ENCODE measurements around the gene RTP4.

DNA sequence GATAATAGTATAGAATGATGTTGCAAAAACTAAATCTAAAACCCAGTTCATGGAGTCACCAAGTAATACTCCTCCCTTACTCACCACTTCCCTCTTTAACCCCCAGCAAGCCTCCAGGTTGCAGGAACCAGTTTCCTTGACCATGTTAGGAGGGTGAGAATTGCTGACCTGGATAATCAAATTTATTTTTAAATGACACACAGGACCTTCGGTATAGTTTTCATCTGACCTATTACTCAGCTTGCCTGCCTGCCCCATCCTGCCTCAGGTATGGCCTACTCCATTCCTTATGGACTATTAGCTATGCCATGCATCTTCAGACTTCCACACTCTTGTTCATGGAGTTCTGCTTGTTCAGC is 883 bp downstream of the RTP4 start:
- TF ChIP-seq, protein P1, sequence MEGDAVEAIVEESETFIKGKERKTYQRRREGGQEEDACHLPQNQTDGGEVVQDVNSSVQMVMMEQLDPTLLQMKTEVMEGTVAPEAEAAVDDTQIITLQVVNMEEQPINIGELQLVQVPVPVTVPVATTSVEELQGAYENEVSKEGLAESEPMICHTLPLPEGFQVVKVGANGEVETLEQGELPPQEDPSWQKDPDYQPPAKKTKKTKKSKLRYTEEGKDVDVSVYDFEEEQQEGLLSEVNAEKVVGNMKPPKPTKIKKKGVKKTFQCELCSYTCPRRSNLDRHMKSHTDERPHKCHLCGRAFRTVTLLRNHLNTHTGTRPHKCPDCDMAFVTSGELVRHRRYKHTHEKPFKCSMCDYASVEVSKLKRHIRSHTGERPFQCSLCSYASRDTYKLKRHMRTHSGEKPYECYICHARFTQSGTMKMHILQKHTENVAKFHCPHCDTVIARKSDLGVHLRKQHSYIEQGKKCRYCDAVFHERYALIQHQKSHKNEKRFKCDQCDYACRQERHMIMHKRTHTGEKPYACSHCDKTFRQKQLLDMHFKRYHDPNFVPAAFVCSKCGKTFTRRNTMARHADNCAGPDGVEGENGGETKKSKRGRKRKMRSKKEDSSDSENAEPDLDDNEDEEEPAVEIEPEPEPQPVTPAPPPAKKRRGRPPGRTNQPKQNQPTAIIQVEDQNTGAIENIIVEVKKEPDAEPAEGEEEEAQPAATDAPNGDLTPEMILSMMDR (IDR thresholded peaks at IDR 0.05; ENCODE audit: extremely low read depth in 1 of 2, insufficient read depth in 1 of 2, low read depth in 1 of 2, low read length in 2 of 2), result no peak
- TF ChIP-seq EZH2 (IDR thresholded peaks at IDR 0.05; ENCODE audit: borderline replicate concordance, low read depth, low read length, severe bottlenecking) (no peak), POLR2A (IDR thresholded peaks at IDR 0.05; ENCODE audit: low read depth, low read length) (no peak), POLR2AphosphoS5 (IDR thresholded peaks at IDR 0.05; ENCODE audit: insufficient read depth, low read depth, low read length) (no peak), MYC (IDR thresholded peaks at IDR 0.05; ENCODE audit: low read depth, low read length) (no peak), GATA2 (IDR thresholded peaks at IDR 0.05; ENCODE audit: insufficient read depth, insufficient read length, low read depth, low read length) (no peak)
